Type B pancreatic cell (in vitro differentiated cells): ENCODE results near the gene ZNF438. TPM values are rescaled to one million over a fixed set of nuclear protein-coding genes. Genes with fewer than 3 reads are reported as not detected.

Experiments
- DNase-seq: peaks from one replicate; pipeline ENCODE4 v3.0.0; 2021; ENCODE audit warnings: mixed read lengths; ENCODE audit not compliant: unreplicated experiment; ENCODE audit errors: extremely low spot score
- H3K27ac Mint-ChIP-seq: 2 replicates; pipeline ENCODE4 v1.8.0; 2021; ENCODE audit warnings: mild to moderate bottlenecking, mixed read lengths
- H3K27me3 Mint-ChIP-seq: 2 replicates; pipeline ENCODE4 v1.8.0; 2021; ENCODE audit warnings: mixed read lengths
- H3K36me3 Mint-ChIP-seq: 2 replicates; pipeline ENCODE4 v1.8.0; 2021; ENCODE audit warnings: mixed read lengths
- H3K4me1 Mint-ChIP-seq: one replicate; pipeline ENCODE4 v1.8.0; 2021; ENCODE audit warnings: mixed read lengths; ENCODE audit not compliant: unreplicated experiment
- H3K4me3 Mint-ChIP-seq: 2 replicates; pipeline ENCODE4 v1.8.0; 2021; ENCODE audit warnings: mild to moderate bottlenecking, mixed read lengths
- H3K9me3 Mint-ChIP-seq: 2 replicates; pipeline ENCODE4 v1.8.0; 2021; ENCODE audit warnings: mixed read lengths
- CTCF ChIP-seq: fragments of 200-600 bp; sonication (generic); conservative IDR thresholded peaks from 2 replicates; pipeline ENCODE4 v1.5.0; 2021; ENCODE audit warnings: antibody characterized with exemption, mild to moderate bottlenecking
- total RNA-seq: library from RNA; stranded (reverse); gene quantifications from 2 replicates; pipeline ENCODE4 v1.2.1, GENCODE V29; 2021; ENCODE audit warnings: low replicate concordance

ZNF438 gene
- total RNA-seq, 1 donor from 2014 or later, result 3.7 TPM

GRCh38 chr10:30894221-30894620, 137.4 kb downstream of the ZNF438 start:
- Mint-ChIP-seq H3K36me3 (no peaks in the 10 kb centered on the region), H3K27ac (no peak overlapping the region), H3K4me1 (peaks cover 12% of the 10 kb centered on the region), H3K4me3 (no peak overlapping the region), H3K27me3 (no peaks in the 10 kb centered on the region), H3K9me3 (no peaks in the 10 kb centered on the region)
- no peak for DNase-seq
- TF ChIP-seq CTCF, result no peak

GRCh38 chr10:30893208-30893607, 138.5 kb downstream of the ZNF438 start:
- Mint-ChIP-seq H3K27ac (no peak overlapping the region), H3K36me3 (no peaks in the 10 kb centered on the region), H3K4me3 (no peak overlapping the region), H3K27me3 (no peaks in the 10 kb centered on the region), H3K9me3 (no peaks in the 10 kb centered on the region), H3K4me1 (peaks cover 12% of the 10 kb centered on the region)
- TF ChIP-seq CTCF, result no peak
- no peak for DNase-seq

GRCh38 chr10:30887839-30888238, 143.8 kb downstream of the ZNF438 start:
- Mint-ChIP-seq H3K27ac (no peak overlapping the region), H3K36me3 (no peaks in the 10 kb centered on the region), H3K27me3 (no peaks in the 10 kb centered on the region), H3K4me1 (no peaks in the 10 kb centered on the region), H3K9me3 (no peaks in the 10 kb centered on the region), H3K4me3 (no peak overlapping the region)
- DNase-seq, result no peak
- TF ChIP-seq CTCF, result no peak

GRCh38 chr10:30885423-30885822, 146.2 kb downstream of the ZNF438 start:
- no peak for TF ChIP-seq CTCF

DNA sequence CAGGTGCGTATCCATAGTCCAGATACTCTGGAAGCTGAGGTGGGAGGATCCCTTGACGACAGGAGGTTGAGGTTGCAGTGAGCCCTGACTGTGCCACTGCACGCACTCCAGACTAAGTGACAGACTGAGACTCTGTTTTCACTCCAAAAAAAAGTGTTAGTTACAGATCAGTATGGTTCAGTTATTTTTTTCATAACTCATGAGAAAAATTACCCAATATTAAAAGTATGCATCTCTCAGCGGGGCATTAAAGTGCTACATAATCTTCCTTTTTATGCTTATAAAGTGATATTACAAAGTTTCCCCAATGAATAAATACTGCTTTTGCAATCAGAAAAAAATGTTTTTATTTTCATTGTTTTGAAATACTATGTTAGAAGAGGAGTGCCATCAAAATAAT, 147.9 kb downstream of the ZNF438 start:
- no peaks in the 10 kb centered on the region for H3K4me1 Mint-ChIP-seq
- no peak overlapping the region for H3K4me3 Mint-ChIP-seq
- no peak for DNase-seq
- H3K9me3 Mint-ChIP-seq, result no peaks in the 10 kb centered on the region
- H3K27me3 Mint-ChIP-seq, result no peaks in the 10 kb centered on the region
- H3K27ac Mint-ChIP-seq, result no peak overlapping the region
- no peaks in the 10 kb centered on the region for H3K36me3 Mint-ChIP-seq
- no peak for TF ChIP-seq CTCF

More at GRCh38 chr10:30885423-30885822, 146.2 kb downstream of the ZNF438 start:
- no peaks in the 10 kb centered on the region for H3K4me1 Mint-ChIP-seq
- no peaks in the 10 kb centered on the region for H3K9me3 Mint-ChIP-seq
- no peaks in the 10 kb centered on the region for H3K27me3 Mint-ChIP-seq
- no peak overlapping the region for H3K4me3 Mint-ChIP-seq
- no peaks in the 10 kb centered on the region for H3K36me3 Mint-ChIP-seq
- no peak overlapping the region for H3K27ac Mint-ChIP-seq
- no peak for DNase-seq

DNA sequence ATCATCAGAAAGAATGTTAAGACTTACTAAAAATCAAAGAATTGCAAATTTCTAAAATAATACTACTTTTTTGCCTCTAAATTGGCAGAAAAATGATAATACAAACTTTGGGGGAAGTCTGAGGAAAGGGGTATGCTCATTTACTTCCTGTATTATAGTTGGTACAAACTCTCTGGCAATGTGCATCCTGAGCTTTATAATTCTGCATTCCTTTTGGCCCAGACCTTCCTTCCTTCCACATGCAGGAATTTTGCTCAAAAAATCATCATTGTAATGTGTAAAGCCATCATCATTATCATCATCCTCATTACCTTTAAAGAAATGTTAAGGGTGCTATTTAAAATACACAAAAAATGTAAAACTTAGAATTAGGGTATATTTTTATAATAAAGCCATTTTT, 148.5 kb downstream of the ZNF438 start:
- no peak for TF ChIP-seq CTCF

More for the DNA sequence above, 148.5 kb downstream of the ZNF438 start:
- no peaks in the 10 kb centered on the region for H3K36me3 Mint-ChIP-seq
- no peak overlapping the region for H3K27ac Mint-ChIP-seq
- no peaks in the 10 kb centered on the region for H3K27me3 Mint-ChIP-seq
- no peak for DNase-seq
- no peaks in the 10 kb centered on the region for H3K9me3 Mint-ChIP-seq
- H3K4me3 Mint-ChIP-seq, result no peak overlapping the region
- no peaks in the 10 kb centered on the region for H3K4me1 Mint-ChIP-seq
